NB4 (cell line): ENCODE data around the gene ZBTB46.

Experiments used
- MYC ChIP-seq: IDR thresholded peaks from 2 replicates; pipeline ENCODE4 v1.6.1; 2011; ENCODE audit warnings: low read depth, low read length
- TF ChIP-seq, protein P1 (sequence below): IDR thresholded peaks from one replicate; pipeline ENCODE4 v1.5.1; 2012; ENCODE audit warnings: low read depth, low read length

- TF ChIP-seq, protein P1, sequence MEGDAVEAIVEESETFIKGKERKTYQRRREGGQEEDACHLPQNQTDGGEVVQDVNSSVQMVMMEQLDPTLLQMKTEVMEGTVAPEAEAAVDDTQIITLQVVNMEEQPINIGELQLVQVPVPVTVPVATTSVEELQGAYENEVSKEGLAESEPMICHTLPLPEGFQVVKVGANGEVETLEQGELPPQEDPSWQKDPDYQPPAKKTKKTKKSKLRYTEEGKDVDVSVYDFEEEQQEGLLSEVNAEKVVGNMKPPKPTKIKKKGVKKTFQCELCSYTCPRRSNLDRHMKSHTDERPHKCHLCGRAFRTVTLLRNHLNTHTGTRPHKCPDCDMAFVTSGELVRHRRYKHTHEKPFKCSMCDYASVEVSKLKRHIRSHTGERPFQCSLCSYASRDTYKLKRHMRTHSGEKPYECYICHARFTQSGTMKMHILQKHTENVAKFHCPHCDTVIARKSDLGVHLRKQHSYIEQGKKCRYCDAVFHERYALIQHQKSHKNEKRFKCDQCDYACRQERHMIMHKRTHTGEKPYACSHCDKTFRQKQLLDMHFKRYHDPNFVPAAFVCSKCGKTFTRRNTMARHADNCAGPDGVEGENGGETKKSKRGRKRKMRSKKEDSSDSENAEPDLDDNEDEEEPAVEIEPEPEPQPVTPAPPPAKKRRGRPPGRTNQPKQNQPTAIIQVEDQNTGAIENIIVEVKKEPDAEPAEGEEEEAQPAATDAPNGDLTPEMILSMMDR = no peak
- TF ChIP-seq MYC = no peak
Measured at GRCh38 chr20:63775096-63775978, 55.7 kb downstream of the ZBTB46 start.
